ENCODE data around the gene PXDN.

Gene PXDN

GRCh38 chr2:1650085-1650872 is 94.0 kb downstream of the PXDN start:
- DNase-seq (ENCODE audit: low read depth, low spot score), result no peak

- no peak for DNase-seq (ENCODE audit: low read depth, low spot score)
Measured at GRCh38 chr2:1649103-1650084, 94.9 kb downstream of the PXDN start.

GRCh38 chr2:1648241-1649102 is 95.8 kb downstream of the PXDN start:
- DNase-seq (ENCODE audit: low read depth, low spot score), result no peak

GRCh38 chr2:1647417-1648240 is 96.7 kb downstream of the PXDN start:
- no peak for DNase-seq (ENCODE audit: low read depth, low spot score)

GRCh38 chr2:1645761-1646476 is 98.4 kb downstream of the PXDN start:
- no peak for DNase-seq (ENCODE audit: low read depth, low spot score)

GRCh38 chr2:1644427-1644826 is 99.9 kb downstream of the PXDN start:
- no peak for DNase-seq (ENCODE audit: low read depth, low spot score)

GRCh38 chr2:1642993-1643619 is 101.2 kb downstream of the PXDN start:
- no peak for DNase-seq (ENCODE audit: low read depth, low spot score)

GRCh38 chr2:1642066-1642861 is 102.1 kb downstream of the PXDN start:
- DNase-seq (ENCODE audit: low read depth, low spot score), result no peak

- DNase-seq (ENCODE audit: low read depth, low spot score), result no peak
Measured at GRCh38 chr2:1641523-1641922, 102.8 kb downstream of the PXDN start.

GRCh38 chr2:1640301-1641135 is 103.8 kb downstream of the PXDN start:
- no peak for DNase-seq (ENCODE audit: low read depth, low spot score)

GRCh38 chr2:1639086-1639858 is 105.0 kb downstream of the PXDN start:
- no peak for DNase-seq (ENCODE audit: low read depth, low spot score)

- no peak for DNase-seq (ENCODE audit: low read depth, low spot score)
Measured at GRCh38 chr2:1638281-1638860, 105.9 kb downstream of the PXDN start.

GRCh38 chr2:1636791-1637415 is 107.4 kb downstream of the PXDN start:
- DNase-seq (ENCODE audit: low read depth, low spot score), result no peak

GRCh38 chr2:1635823-1636222 is 108.5 kb downstream of the PXDN start:
- no peak for DNase-seq (ENCODE audit: low read depth, low spot score)

- DNase-seq (ENCODE audit: low read depth, low spot score), result no peak
Measured at GRCh38 chr2:1634681-1635341, 109.5 kb downstream of the PXDN start.

Data from brain pericyte (primary cell).